Dedifferentiated amniotic fluid mesenchymal stem cell (primary cell): ENCODE measurements around the gene LRRC75A.
"Not testable (repeated sequence)": the region's sequence is repeated elsewhere in the genome, so short reads cannot be mapped to it uniquely, and the experiment has no call there.

Source experiments
- DNase-seq: peaks from one replicate; pipeline ENCODE4 v3.0.0-alpha.2; 2016; ENCODE audit errors: extremely low spot score

The LRRC75A gene

GRCh38 chr17:16398270-16399267 is 93.4 kb downstream of the LRRC75A start:
- DNase-seq: no peak

- DNase-seq: not testable (repeated sequence)
These were observed 95.3 kb downstream of the LRRC75A start for GRCh38 chr17:16396693-16397092.

DNA sequence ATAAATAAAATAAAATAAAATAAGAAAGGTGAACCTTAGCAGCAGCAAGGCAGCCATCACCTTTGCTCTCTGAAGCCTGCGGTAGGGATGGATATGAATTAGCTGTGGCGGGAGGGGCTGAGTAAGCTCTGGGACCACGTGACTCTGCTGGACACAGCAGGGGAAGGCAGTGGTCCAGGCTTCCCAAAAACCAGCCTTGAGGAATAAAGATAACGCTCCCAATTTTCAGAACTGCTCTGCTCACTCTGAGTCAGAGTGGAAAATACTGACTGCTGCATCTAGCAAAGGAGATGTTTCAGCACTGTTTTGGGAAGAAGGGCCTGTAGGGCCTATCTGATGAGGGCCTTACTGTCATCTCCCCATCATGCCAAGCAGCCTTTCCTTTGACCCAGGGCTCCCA is 96.1 kb downstream of the LRRC75A start:
- not testable (repeated sequence) for DNase-seq

GRCh38 chr17:16392491-16392890 is 99.5 kb downstream of the LRRC75A start:
- DNase-seq: not testable (repeated sequence)
